A673 (cell line): Measurements from ENCODE around the gene GLI3.

Experiments used
- EZH2 ChIP-seq: fragments of 200-600 bp; sonication (generic); IDR thresholded peaks from 2 replicates; pipeline ENCODE4 v1.6.1; 2017; ENCODE audit warnings: borderline replicate concordance, low read depth, mild to moderate bottlenecking, mixed read lengths, antibody characterized with exemption, low read length; ENCODE audit not compliant: poor library complexity, severe bottlenecking
- TF ChIP-seq, protein P1 (sequence below): fragments of 300-800, 200-600 bp; sonication (generic); conservative IDR thresholded peaks from 2 replicates; pipeline ENCODE4 v1.5.1; 2017; ENCODE audit warnings: low read depth, mild to moderate bottlenecking, antibody characterized with exemption, low read length, moderate library complexity, mixed read lengths

DNA sequence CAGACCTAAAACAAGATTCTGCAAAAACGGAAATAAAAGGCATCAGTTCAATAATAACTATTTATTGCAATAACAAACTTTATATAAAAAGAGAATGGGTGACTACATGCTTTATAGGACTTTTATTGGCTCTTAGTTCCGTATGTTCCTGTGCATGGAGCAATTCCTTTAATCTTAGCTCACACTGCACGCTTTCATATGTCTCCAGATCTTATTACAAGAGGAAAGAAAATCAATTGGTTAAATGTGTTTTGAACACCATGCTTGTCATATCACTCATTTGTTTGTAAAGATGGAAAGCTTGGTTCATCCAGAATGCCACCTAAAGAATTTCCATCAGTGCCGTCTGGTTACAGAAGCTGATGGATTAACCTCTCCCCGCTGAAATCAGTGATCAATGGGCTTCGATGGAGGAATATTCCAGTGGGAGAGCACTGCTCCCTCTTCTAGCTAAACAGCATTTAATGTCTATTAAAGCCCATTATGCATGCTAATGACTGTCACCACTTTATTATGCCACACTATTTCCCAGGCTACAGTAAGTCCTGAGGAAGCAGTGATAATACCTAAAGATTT lies 210.3 kb downstream of the GLI3 start:
- TF ChIP-seq, protein P1, sequence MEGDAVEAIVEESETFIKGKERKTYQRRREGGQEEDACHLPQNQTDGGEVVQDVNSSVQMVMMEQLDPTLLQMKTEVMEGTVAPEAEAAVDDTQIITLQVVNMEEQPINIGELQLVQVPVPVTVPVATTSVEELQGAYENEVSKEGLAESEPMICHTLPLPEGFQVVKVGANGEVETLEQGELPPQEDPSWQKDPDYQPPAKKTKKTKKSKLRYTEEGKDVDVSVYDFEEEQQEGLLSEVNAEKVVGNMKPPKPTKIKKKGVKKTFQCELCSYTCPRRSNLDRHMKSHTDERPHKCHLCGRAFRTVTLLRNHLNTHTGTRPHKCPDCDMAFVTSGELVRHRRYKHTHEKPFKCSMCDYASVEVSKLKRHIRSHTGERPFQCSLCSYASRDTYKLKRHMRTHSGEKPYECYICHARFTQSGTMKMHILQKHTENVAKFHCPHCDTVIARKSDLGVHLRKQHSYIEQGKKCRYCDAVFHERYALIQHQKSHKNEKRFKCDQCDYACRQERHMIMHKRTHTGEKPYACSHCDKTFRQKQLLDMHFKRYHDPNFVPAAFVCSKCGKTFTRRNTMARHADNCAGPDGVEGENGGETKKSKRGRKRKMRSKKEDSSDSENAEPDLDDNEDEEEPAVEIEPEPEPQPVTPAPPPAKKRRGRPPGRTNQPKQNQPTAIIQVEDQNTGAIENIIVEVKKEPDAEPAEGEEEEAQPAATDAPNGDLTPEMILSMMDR = no peak
- TF ChIP-seq EZH2 = no peak
